GM12801 (cell line): ENCODE measurements around the gene CDYL.

Source experiments
- TF ChIP-seq, protein P1 (sequence below): IDR thresholded peaks from one replicate; pipeline ENCODE4 v1.5.1; 2011; ENCODE audit warnings: control low read depth; ENCODE audit not compliant: insufficient read length; ENCODE audit errors: extremely low read depth

CDYL gene

DNA sequence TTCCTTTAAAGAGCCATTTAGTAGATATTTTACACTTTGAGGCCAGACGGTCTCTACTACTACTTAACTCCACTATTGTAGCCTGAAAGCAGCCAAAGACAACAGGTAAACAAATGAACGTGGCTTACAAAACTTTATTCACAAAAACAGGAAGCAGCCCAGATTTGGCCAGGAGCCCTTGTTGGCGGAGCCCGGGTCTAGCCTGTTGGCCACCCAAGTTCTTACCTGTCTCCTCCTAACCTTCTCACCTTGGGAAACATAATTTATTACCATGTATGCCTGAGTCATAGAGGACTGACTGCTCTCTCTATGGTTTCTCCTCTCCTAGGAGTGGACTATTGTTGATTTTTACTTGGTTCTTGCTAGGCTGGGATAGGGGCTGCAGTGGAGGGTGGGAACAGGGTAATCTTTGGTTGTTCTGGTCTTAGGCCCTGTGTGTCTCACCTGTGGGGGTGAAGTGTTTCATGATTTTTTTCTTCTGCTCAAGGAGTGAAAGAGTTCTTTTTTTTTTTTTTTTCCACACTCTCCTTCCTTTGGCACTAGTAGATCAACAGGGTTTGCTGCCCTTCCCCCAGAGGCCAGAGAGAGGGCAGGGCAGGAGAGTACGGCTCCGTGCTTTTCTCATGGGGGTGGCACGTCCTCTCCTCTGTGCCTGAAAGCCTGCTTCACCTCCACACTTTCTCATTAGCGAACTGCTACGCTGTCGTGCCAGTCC lies 137.7 kb downstream of the CDYL start:
- TF ChIP-seq, protein P1, sequence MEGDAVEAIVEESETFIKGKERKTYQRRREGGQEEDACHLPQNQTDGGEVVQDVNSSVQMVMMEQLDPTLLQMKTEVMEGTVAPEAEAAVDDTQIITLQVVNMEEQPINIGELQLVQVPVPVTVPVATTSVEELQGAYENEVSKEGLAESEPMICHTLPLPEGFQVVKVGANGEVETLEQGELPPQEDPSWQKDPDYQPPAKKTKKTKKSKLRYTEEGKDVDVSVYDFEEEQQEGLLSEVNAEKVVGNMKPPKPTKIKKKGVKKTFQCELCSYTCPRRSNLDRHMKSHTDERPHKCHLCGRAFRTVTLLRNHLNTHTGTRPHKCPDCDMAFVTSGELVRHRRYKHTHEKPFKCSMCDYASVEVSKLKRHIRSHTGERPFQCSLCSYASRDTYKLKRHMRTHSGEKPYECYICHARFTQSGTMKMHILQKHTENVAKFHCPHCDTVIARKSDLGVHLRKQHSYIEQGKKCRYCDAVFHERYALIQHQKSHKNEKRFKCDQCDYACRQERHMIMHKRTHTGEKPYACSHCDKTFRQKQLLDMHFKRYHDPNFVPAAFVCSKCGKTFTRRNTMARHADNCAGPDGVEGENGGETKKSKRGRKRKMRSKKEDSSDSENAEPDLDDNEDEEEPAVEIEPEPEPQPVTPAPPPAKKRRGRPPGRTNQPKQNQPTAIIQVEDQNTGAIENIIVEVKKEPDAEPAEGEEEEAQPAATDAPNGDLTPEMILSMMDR, result no peak

- TF ChIP-seq, protein P1, result no peak
These were observed 138.4 kb downstream of the CDYL start for GRCh38 chr6:4914420-4915159.

DNA sequence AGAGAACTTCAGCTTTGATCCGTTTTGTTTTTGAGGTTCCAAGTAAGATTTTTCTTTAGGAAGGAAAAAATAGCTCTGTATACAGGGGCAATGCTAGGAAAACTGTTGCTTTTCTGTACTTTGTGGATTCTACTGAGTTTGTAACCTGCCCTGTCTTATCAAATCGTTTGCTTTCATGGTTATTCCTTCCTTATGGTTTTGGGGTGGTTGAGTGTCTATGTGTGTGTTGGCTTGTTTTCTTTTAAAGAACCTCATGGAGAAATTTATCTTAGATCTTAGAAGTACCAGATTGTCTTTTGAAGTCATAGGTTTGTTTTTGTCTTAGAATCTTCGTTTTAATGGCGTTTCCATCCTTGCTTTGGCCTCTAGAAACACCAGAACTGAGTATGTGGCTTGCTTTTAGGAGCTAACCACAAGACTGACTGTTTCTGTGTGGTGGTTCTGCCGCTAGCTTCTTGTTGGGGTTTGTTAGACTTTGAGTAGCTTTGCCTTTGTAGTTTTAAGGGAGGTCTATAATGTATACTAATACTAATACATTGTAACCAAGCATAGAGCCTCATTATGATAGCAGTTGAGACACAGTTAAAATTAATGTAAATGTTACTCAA lies 140.9 kb downstream of the CDYL start:
- TF ChIP-seq, protein P1, result no peak

- TF ChIP-seq, protein P1, result no peak
These were observed 144.8 kb downstream of the CDYL start for GRCh38 chr6:4920914-4921410.

DNA sequence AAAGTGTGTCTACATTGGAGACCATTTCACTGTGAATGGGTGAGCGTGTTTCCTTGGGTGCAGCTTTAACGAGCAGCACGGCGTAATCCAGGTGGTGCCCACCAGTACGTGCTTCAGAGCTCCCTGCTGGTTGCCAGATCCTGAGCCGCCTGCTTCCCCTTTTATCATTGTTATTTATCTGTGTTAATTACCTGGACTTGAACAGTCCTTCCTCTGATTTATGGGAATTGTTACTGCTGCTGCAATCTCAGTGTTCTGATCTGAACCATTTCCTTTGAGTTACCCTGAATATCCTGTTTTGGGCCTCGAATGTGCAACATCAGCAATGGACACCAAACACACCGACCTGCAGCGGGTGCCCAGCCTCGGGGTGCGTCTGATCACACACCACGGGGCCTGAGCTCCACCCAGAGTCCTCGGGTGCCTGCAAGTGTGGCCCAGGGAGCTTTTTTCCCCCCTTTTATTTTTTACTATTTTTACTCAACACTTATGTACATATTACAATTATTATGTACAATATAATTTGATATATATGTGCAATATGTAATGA lies 146.4 kb downstream of the CDYL start:
- TF ChIP-seq, protein P1, result no peak

DNA sequence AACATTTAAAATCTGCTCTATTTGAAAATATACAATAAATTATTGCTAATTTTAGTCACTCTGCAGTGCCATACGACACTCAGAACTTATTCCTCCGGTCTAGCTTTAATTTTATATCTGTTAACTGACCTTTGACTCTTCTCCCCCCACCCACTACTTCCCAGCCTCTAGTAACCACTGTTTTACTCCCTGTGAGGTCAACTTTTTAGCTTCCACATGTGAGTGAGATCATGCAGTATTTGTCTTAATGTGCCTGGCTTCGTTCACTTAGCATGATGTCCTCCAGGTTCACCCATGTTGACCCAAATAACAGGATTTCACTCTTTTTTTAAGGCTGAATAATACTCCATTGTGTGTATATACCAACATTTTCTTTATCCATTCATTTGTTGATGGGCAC lies 146.9 kb downstream of the CDYL start:
- TF ChIP-seq, protein P1, result no peak

DNA sequence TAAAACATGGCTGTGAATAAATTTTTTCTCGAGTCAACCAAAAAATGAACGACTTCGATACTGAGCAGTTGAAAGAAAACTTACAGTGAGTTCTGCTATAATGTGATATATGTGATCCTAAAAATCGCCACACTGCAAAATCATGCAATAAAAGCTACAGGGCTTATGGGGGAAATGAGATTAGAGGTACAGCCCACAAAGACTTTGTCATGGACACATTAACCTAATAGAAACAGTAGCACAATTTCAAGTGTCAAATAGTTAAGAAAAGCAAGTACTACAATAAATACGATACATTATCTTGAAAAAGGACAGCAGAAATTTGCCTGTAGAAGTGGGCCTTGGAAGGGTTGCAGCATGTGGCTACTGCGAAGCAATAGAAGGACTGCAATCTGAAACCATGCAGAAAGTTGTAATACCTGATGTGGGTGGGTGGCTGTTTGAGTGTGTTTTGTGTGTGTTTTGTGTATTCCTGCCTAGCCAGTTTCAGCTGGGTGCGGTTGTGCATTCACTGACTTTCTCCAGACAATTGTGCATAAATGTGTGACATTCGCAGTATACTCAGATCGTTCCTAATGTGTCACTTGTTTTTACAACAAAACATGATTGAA lies 148.6 kb downstream of the CDYL start:
- TF ChIP-seq, protein P1, result no peak
